GM06990 (cell line): Measurements from ENCODE around the gene FAM120B.

Experiments
- DNase-seq: peaks from one replicate; pipeline ENCODE4 v3.0.0-alpha.2; 2011; ENCODE audit not compliant: insufficient read length; ENCODE audit errors: extremely low read depth
- H3K27me3 ChIP-seq: replicated peaks from 2 replicates; pipeline ENCODE4 v1.6.0; 2011; ENCODE audit warnings: low read length; ENCODE audit not compliant: control insufficient read depth, insufficient read depth
- H3K36me3 ChIP-seq: 2 replicates; pipeline ENCODE4 v1.5.1; 2011; ENCODE audit warnings: low read length; ENCODE audit not compliant: control insufficient read depth, insufficient read depth
- H3K4me3 ChIP-seq: replicated peaks from 2 replicates; pipeline ENCODE4 v1.5.1; 2011; ENCODE audit warnings: low read depth, mild to moderate bottlenecking, control low read depth, low read length
- TF ChIP-seq, protein P1 (sequence below): IDR thresholded peaks from 2 replicates; pipeline ENCODE4 v1.5.1; 2011; ENCODE audit warnings: low read length, control low read depth, mild to moderate bottlenecking, inconsistent platforms; ENCODE audit not compliant: insufficient read depth, poor library complexity, severe bottlenecking

The FAM120B gene

GRCh38 chr6:170266061-170266825 lies 40.3 kb upstream of the FAM120B start:
- TF ChIP-seq, protein P1, sequence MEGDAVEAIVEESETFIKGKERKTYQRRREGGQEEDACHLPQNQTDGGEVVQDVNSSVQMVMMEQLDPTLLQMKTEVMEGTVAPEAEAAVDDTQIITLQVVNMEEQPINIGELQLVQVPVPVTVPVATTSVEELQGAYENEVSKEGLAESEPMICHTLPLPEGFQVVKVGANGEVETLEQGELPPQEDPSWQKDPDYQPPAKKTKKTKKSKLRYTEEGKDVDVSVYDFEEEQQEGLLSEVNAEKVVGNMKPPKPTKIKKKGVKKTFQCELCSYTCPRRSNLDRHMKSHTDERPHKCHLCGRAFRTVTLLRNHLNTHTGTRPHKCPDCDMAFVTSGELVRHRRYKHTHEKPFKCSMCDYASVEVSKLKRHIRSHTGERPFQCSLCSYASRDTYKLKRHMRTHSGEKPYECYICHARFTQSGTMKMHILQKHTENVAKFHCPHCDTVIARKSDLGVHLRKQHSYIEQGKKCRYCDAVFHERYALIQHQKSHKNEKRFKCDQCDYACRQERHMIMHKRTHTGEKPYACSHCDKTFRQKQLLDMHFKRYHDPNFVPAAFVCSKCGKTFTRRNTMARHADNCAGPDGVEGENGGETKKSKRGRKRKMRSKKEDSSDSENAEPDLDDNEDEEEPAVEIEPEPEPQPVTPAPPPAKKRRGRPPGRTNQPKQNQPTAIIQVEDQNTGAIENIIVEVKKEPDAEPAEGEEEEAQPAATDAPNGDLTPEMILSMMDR: no peak
- Histone ChIP-seq H3K36me3 (no peaks in the 10 kb centered on the region), H3K4me3 (no peak overlapping the region), H3K27me3 (no peaks in the 10 kb centered on the region)
- DNase-seq: no peak

GRCh38 chr6:170267688-170268087 lies 38.9 kb upstream of the FAM120B start:
- H3K4me3 ChIP-seq: no peak overlapping the region
- H3K36me3 ChIP-seq: no peaks in the 10 kb centered on the region
- H3K27me3 ChIP-seq: no peaks in the 10 kb centered on the region
- TF ChIP-seq, protein P1: no peak
- DNase-seq: no peak

- Histone ChIP-seq H3K27me3 (no peaks in the 10 kb centered on the region), H3K36me3 (no peaks in the 10 kb centered on the region), H3K4me3 (no peak overlapping the region)
- TF ChIP-seq, protein P1: no peak
- DNase-seq: no peak
Observed at GRCh38 chr6:170268216-170269129, 38.1 kb upstream of the FAM120B start.

GRCh38 chr6:170269151-170269845 lies 37.3 kb upstream of the FAM120B start:
- no peak for DNase-seq
- H3K27me3 ChIP-seq: no peaks in the 10 kb centered on the region
- TF ChIP-seq, protein P1: no peak

GRCh38 chr6:170269846-170270541 lies 36.6 kb upstream of the FAM120B start:
- DNase-seq: no peak
- TF ChIP-seq, protein P1: no peak
- no peak overlapping the region for H3K4me3 ChIP-seq
- no peaks in the 10 kb centered on the region for H3K36me3 ChIP-seq
- no peaks in the 10 kb centered on the region for H3K27me3 ChIP-seq

More at GRCh38 chr6:170269151-170269845, 37.3 kb upstream of the FAM120B start:
- no peaks in the 10 kb centered on the region for H3K36me3 ChIP-seq
- H3K4me3 ChIP-seq: no peak overlapping the region
